Cerebellar cortex (tissue), 1 donor: ENCODE data around the gene TRIM47.
A peak's percentile ranks its signal among the peaks of the same experiment; 100 is the strongest.
"Not testable (repeated sequence)": the region's sequence is repeated elsewhere in the genome, so short reads cannot be mapped to it uniquely, and the experiment has no call there.

Source experiments
- DNase-seq: peaks from one replicate; pipeline ENCODE4 v3.0.0-alpha.2; 2015; ENCODE audit warnings: low spot score

The TRIM47 gene

GRCh38 chr17:75870228-75870627 lies 8.2 kb downstream of the TRIM47 start:
- not testable (repeated sequence) for DNase-seq

GRCh38 chr17:75869282-75870141 lies 8.9 kb downstream of the TRIM47 start:
- peak; percentile 42 for DNase-seq

- DNase-seq, result not testable (repeated sequence)
Measured at GRCh38 chr17:75868730-75869281, 9.6 kb downstream of the TRIM47 start.

- DNase-seq, result not testable (repeated sequence)
Measured at GRCh38 chr17:75865404-75866188, 12.8 kb downstream of the TRIM47 start.

- not testable (repeated sequence) for DNase-seq
Measured at GRCh38 chr17:75864887-75865286, 13.5 kb downstream of the TRIM47 start.

GRCh38 chr17:75864448-75864871 lies 13.9 kb downstream of the TRIM47 start:
- DNase-seq, result no peak

GRCh38 chr17:75861927-75862317 lies 16.5 kb downstream of the TRIM47 start:
- no peak for DNase-seq

- not testable (repeated sequence) for DNase-seq
Measured at GRCh38 chr17:75859358-75859757, 19.0 kb downstream of the TRIM47 start.

- DNase-seq, result peak; percentile 62
Measured at GRCh38 chr17:75856062-75856756, 22.2 kb downstream of the TRIM47 start.

- peak; percentile 100 for DNase-seq
Measured at GRCh38 chr17:75855310-75856061, 22.9 kb downstream of the TRIM47 start, which contains the start of gene WBP2. Gene WBP2, minus strand, starts transcription at chr17:75855335. Its CDS starts 38 bp downstream, at chr17:75855297.

- no peak for DNase-seq
Measured at GRCh38 chr17:75854881-75855309, 23.5 kb downstream of the TRIM47 start.

- DNase-seq, result no peak
Measured at GRCh38 chr17:75854101-75854748, 24.2 kb downstream of the TRIM47 start.

GRCh38 chr17:75853433-75853832 lies 24.9 kb downstream of the TRIM47 start:
- no peak for DNase-seq

GRCh38 chr17:75851693-75851991 lies 26.7 kb downstream of the TRIM47 start:
- not testable (repeated sequence) for DNase-seq

GRCh38 chr17:75850928-75851692 lies 27.3 kb downstream of the TRIM47 start:
- DNase-seq, result peak; percentile 37

GRCh38 chr17:75849724-75850123 lies 28.7 kb downstream of the TRIM47 start:
- no peak for DNase-seq

- DNase-seq, result no peak
Measured at GRCh38 chr17:75849279-75849646, 29.1 kb downstream of the TRIM47 start.

GRCh38 chr17:75848523-75849278 lies 29.7 kb downstream of the TRIM47 start:
- peak; percentile 83 for DNase-seq
